IPS-20b (cell line): ENCODE data around the gene EPHA3.
"Not testable (repeated sequence)": the region's sequence is repeated elsewhere in the genome, so short reads cannot be mapped to it uniquely, and the experiment has no call there.

Experiments
- H3K27ac ChIP-seq: one replicate; pipeline ENCODE4 v1.5.1; 2013; ENCODE audit warnings: low read length
- H3K27me3 ChIP-seq: 2 replicates; pipeline ENCODE4 v1.6.1; 2013; ENCODE audit warnings: mild to moderate bottlenecking, low read length, inconsistent platforms; ENCODE audit not compliant: insufficient read depth
- H3K36me3 ChIP-seq: 2 replicates; pipeline ENCODE4 v1.6.1; 2013; ENCODE audit warnings: low read depth, mild to moderate bottlenecking, inconsistent platforms, low read length, moderate library complexity; ENCODE audit not compliant: insufficient read depth
- H3K4me1 ChIP-seq: 2 replicates; pipeline ENCODE4 v1.6.1; 2013; ENCODE audit warnings: mild to moderate bottlenecking, control low read depth, inconsistent platforms, low read length, moderate library complexity; ENCODE audit not compliant: insufficient read depth
- H3K4me3 ChIP-seq: 2 replicates; pipeline ENCODE4 v1.5.1; 2013; ENCODE audit warnings: mild to moderate bottlenecking, low read length, inconsistent platforms
- H3K9ac ChIP-seq: 2 replicates; pipeline ENCODE4 v1.6.1; 2013; ENCODE audit warnings: low read depth, mild to moderate bottlenecking, inconsistent platforms, low read length, moderate library complexity
- H3K9me3 ChIP-seq: 2 replicates; pipeline ENCODE4 v1.6.1; 2013; ENCODE audit warnings: mild to moderate bottlenecking, low read depth, low read length, inconsistent platforms; ENCODE audit not compliant: insufficient read depth

Gene EPHA3

GRCh38 chr3:89332386-89332785 lies 225.0 kb downstream of the EPHA3 start:
- H3K27ac ChIP-seq = peak overlapping the region; percentile 33
- no peaks in the 10 kb centered on the region for H3K27me3 ChIP-seq
- H3K9me3 ChIP-seq = no peaks in the 10 kb centered on the region
- H3K4me1 ChIP-seq = peaks cover 27% of the 10 kb centered on the region
- H3K4me3 ChIP-seq = peak overlapping the region; percentile 27
- H3K9ac ChIP-seq = peak overlapping the region; percentile 19; the same call in 1 of the 2 replicates
- H3K36me3 ChIP-seq = no peaks in the 10 kb centered on the region

GRCh38 chr3:89332793-89333192 lies 225.4 kb downstream of the EPHA3 start:
- Histone ChIP-seq H3K27ac (peak overlapping the region; percentile 33), H3K4me3 (peak overlapping the region; percentile 27; the same call in 1 of the 2 replicates), H3K36me3 (no peaks in the 10 kb centered on the region), H3K27me3 (no peaks in the 10 kb centered on the region), H3K9me3 (no peaks in the 10 kb centered on the region), H3K4me1 (peaks cover 27% of the 10 kb centered on the region), H3K9ac (no peak overlapping the region; the same call in 1 of the 2 replicates)

- Histone ChIP-seq H3K9ac (no peak overlapping the region), H3K27ac (no peak overlapping the region), H3K9me3 (no peaks in the 10 kb centered on the region), H3K4me3 (no peak overlapping the region), H3K4me1 (peaks cover 27% of the 10 kb centered on the region), H3K27me3 (no peaks in the 10 kb centered on the region), H3K36me3 (no peaks in the 10 kb centered on the region)
These were observed 228.3 kb downstream of the EPHA3 start for GRCh38 chr3:89335693-89336092.

GRCh38 chr3:89340408-89340807 lies 233.0 kb downstream of the EPHA3 start:
- Histone ChIP-seq H3K4me3 (no peak overlapping the region), H3K9me3 (no peaks in the 10 kb centered on the region), H3K4me1 (no peaks in the 10 kb centered on the region)

GRCh38 chr3:89344076-89344475 lies 236.7 kb downstream of the EPHA3 start:
- H3K27ac ChIP-seq = no peak overlapping the region
- H3K4me1 ChIP-seq = no peaks in the 10 kb centered on the region
- no peaks in the 10 kb centered on the region for H3K27me3 ChIP-seq
- no peaks in the 10 kb centered on the region for H3K9me3 ChIP-seq
- no peaks in the 10 kb centered on the region for H3K36me3 ChIP-seq
- H3K9ac ChIP-seq = no peak overlapping the region
- H3K4me3 ChIP-seq = no peak overlapping the region

More at GRCh38 chr3:89340408-89340807, 233.0 kb downstream of the EPHA3 start:
- no peaks in the 10 kb centered on the region for H3K36me3 ChIP-seq
- no peak overlapping the region for H3K9ac ChIP-seq
- H3K27me3 ChIP-seq = no peaks in the 10 kb centered on the region
- H3K27ac ChIP-seq = no peak overlapping the region

GRCh38 chr3:89350935-89351334 lies 243.5 kb downstream of the EPHA3 start:
- H3K27ac ChIP-seq, H3K4me3 ChIP-seq, H3K27me3 ChIP-seq, H3K36me3 ChIP-seq, H3K9ac ChIP-seq, H3K4me1 ChIP-seq, H3K9me3 ChIP-seq: not testable (repeated sequence)

GRCh38 chr3:89353465-89353864 lies 246.0 kb downstream of the EPHA3 start:
- Histone ChIP-seq H3K27ac (no peak overlapping the region), H3K9me3 (no peaks in the 10 kb centered on the region), H3K27me3 (no peaks in the 10 kb centered on the region), H3K36me3 (no peaks in the 10 kb centered on the region), H3K9ac (no peak overlapping the region), H3K4me1 (no peaks in the 10 kb centered on the region), H3K4me3 (no peak overlapping the region)

GRCh38 chr3:89358281-89358680 lies 250.9 kb downstream of the EPHA3 start:
- Histone ChIP-seq H3K4me3 (no peak overlapping the region), H3K4me1 (no peaks in the 10 kb centered on the region), H3K27me3 (no peaks in the 10 kb centered on the region), H3K9me3 (no peaks in the 10 kb centered on the region), H3K27ac (no peak overlapping the region), H3K36me3 (no peaks in the 10 kb centered on the region), H3K9ac (no peak overlapping the region)

GRCh38 chr3:89360156-89360555 lies 252.7 kb downstream of the EPHA3 start:
- no peaks in the 10 kb centered on the region for H3K27me3 ChIP-seq
- no peaks in the 10 kb centered on the region for H3K9me3 ChIP-seq
- no peak overlapping the region for H3K4me3 ChIP-seq
- H3K9ac ChIP-seq = no peak overlapping the region
- no peak overlapping the region for H3K27ac ChIP-seq
- no peaks in the 10 kb centered on the region for H3K4me1 ChIP-seq
- H3K36me3 ChIP-seq = no peaks in the 10 kb centered on the region

- Histone ChIP-seq H3K36me3 (no peaks in the 10 kb centered on the region), H3K27me3 (no peaks in the 10 kb centered on the region), H3K9me3 (no peaks in the 10 kb centered on the region), H3K9ac (no peak overlapping the region), H3K4me3 (no peak overlapping the region), H3K4me1 (no peaks in the 10 kb centered on the region), H3K27ac (no peak overlapping the region)
These were observed 255.1 kb downstream of the EPHA3 start for GRCh38 chr3:89362496-89362895.

- Histone ChIP-seq H3K9me3 (no peaks in the 10 kb centered on the region), H3K27ac (no peak overlapping the region), H3K4me1 (no peaks in the 10 kb centered on the region), H3K27me3 (no peaks in the 10 kb centered on the region), H3K4me3 (no peak overlapping the region), H3K9ac (no peak overlapping the region), H3K36me3 (no peaks in the 10 kb centered on the region)
These were observed 255.8 kb downstream of the EPHA3 start for GRCh38 chr3:89363171-89363570.

GRCh38 chr3:89364314-89364713 lies 256.9 kb downstream of the EPHA3 start:
- Histone ChIP-seq H3K4me1 (no peaks in the 10 kb centered on the region), H3K4me3 (no peak overlapping the region)

GRCh38 chr3:89367166-89367565 lies 259.7 kb downstream of the EPHA3 start:
- H3K4me1 ChIP-seq = no peaks in the 10 kb centered on the region
- no peak overlapping the region for H3K9ac ChIP-seq
- no peaks in the 10 kb centered on the region for H3K27me3 ChIP-seq
- no peaks in the 10 kb centered on the region for H3K9me3 ChIP-seq
- no peak overlapping the region for H3K4me3 ChIP-seq
- no peak overlapping the region for H3K27ac ChIP-seq
- no peaks in the 10 kb centered on the region for H3K36me3 ChIP-seq

More at GRCh38 chr3:89364314-89364713, 256.9 kb downstream of the EPHA3 start:
- no peak overlapping the region for H3K9ac ChIP-seq
- no peaks in the 10 kb centered on the region for H3K36me3 ChIP-seq
- H3K9me3 ChIP-seq = no peaks in the 10 kb centered on the region
- H3K27ac ChIP-seq = no peak overlapping the region
- H3K27me3 ChIP-seq = no peaks in the 10 kb centered on the region
